Measurements from ENCODE around the gene PCDHB3.
"Not testable (repeated sequence)": the region's sequence is repeated elsewhere in the genome, so short reads cannot be mapped to it uniquely, and the experiment has no call there.

Gene PCDHB3

GRCh38 chr5:141135718-141136266 lies 35.5 kb downstream of the PCDHB3 start:
- no peak overlapping the region for H3K9ac ChIP-seq (ENCODE audit: low read length in 2 of 2)
- H3K4me1 ChIP-seq (ENCODE audit: control insufficient read depth, insufficient read depth, low read length): no peaks in the 10 kb centered on the region
- no peak overlapping the region for H3K27ac ChIP-seq (ENCODE audit: low read length)
- H3K4me3 ChIP-seq (ENCODE audit: low read length in 2 of 2): peak overlapping the region; percentile 64
- H3K27me3 ChIP-seq (ENCODE audit: control insufficient read depth in 1 of 2, insufficient read depth in 2 of 2, low read length in 2 of 2): no peaks in the 10 kb centered on the region
- H3K9me3 ChIP-seq (ENCODE audit: control insufficient read depth in 2 of 2, low read length in 2 of 2): peaks cover 16 to 26% of the 10 kb centered on the region in 2 donors
- no peaks in the 10 kb centered on the region for H3K36me3 ChIP-seq (ENCODE audit: control insufficient read depth in 2 of 2, insufficient read depth in 2 of 2, low read length in 2 of 2)

- not testable (repeated sequence) for H3K4me3 ChIP-seq (ENCODE audit: low read length in 2 of 2); H3K36me3 ChIP-seq (ENCODE audit: control insufficient read depth in 2 of 2, insufficient read depth in 2 of 2, low read length in 2 of 2); H3K27ac ChIP-seq (ENCODE audit: low read length); H3K27me3 ChIP-seq (ENCODE audit: control insufficient read depth in 1 of 2, insufficient read depth in 2 of 2, low read length in 2 of 2); H3K9ac ChIP-seq (ENCODE audit: low read length in 2 of 2); H3K4me1 ChIP-seq (ENCODE audit: control insufficient read depth, insufficient read depth, low read length)
- H3K9me3 ChIP-seq (ENCODE audit: control insufficient read depth in 2 of 2, low read length in 2 of 2): peaks cover 17 to 27% of the 10 kb centered on the region in 2 donors
Measured at GRCh38 chr5:141137346-141137745, 37.1 kb downstream of the PCDHB3 start.

GRCh38 chr5:141149812-141150211 lies 49.5 kb downstream of the PCDHB3 start, which contains the start of gene PCDHB6:
PCDHB6 (plus strand) TSS chr5:141150057; CDS start chr5:141150258, 201 bp downstream.
- Histone ChIP-seq H3K9ac (ENCODE audit: low read length in 2 of 2) (no peak within 1 kb of the TSS), H3K27ac (ENCODE audit: low read length) (no peak within 1 kb of the TSS), H3K9me3 (ENCODE audit: control insufficient read depth in 2 of 2, low read length in 2 of 2) (peaks cover 12 to 25% of the 10 kb centered on the region in 2 donors), H3K4me1 (ENCODE audit: control insufficient read depth, insufficient read depth, low read length) (no peaks in the 10 kb centered on the region), H3K4me3 (ENCODE audit: low read length in 2 of 2) (peak within 1 kb of the TSS; percentile 44 to 46), H3K27me3 (ENCODE audit: control insufficient read depth in 1 of 2, insufficient read depth in 2 of 2, low read length in 2 of 2) (peaks cover 4 to 6% of the 10 kb centered on the region in 2 donors), H3K36me3 (ENCODE audit: control insufficient read depth in 2 of 2, insufficient read depth in 2 of 2, low read length in 2 of 2) (no peaks in the 10 kb centered on the region)

- Histone ChIP-seq H3K36me3 (ENCODE audit: control insufficient read depth in 2 of 2, insufficient read depth in 2 of 2, low read length in 2 of 2) (no peaks in the 10 kb centered on the region), H3K27ac (ENCODE audit: low read length) (no peak overlapping the region), H3K4me1 (ENCODE audit: control insufficient read depth, insufficient read depth, low read length) (no peaks in the 10 kb centered on the region), H3K4me3 (ENCODE audit: low read length in 2 of 2) (peak overlapping the region; percentile 44 to 46), H3K9me3 (ENCODE audit: control insufficient read depth in 2 of 2, low read length in 2 of 2) (peaks cover 15 to 26% of the 10 kb centered on the region in 2 donors), H3K27me3 (ENCODE audit: control insufficient read depth in 1 of 2, insufficient read depth in 2 of 2, low read length in 2 of 2) (peaks cover 4 to 6% of the 10 kb centered on the region in 2 donors), H3K9ac (ENCODE audit: low read length in 2 of 2) (no peak overlapping the region)
Measured at GRCh38 chr5:141150224-141150992, 50.1 kb downstream of the PCDHB3 start.

- H3K9ac ChIP-seq (ENCODE audit: low read length in 2 of 2): no peak overlapping the region
- H3K27ac ChIP-seq (ENCODE audit: low read length): no peak overlapping the region
- H3K4me3 ChIP-seq (ENCODE audit: low read length in 2 of 2): no peak overlapping the region
- H3K27me3 ChIP-seq (ENCODE audit: control insufficient read depth in 1 of 2, insufficient read depth in 2 of 2, low read length in 2 of 2): peaks cover 4 to 6% of the 10 kb centered on the region in 2 donors
- H3K4me1 ChIP-seq (ENCODE audit: control insufficient read depth, insufficient read depth, low read length): no peaks in the 10 kb centered on the region
- H3K36me3 ChIP-seq (ENCODE audit: control insufficient read depth in 2 of 2, insufficient read depth in 2 of 2, low read length in 2 of 2): no peaks in the 10 kb centered on the region
- H3K9me3 ChIP-seq (ENCODE audit: control insufficient read depth in 2 of 2, low read length in 2 of 2): peaks cover 18 to 29% of the 10 kb centered on the region in 2 donors
Measured at GRCh38 chr5:141150993-141151325, 50.7 kb downstream of the PCDHB3 start.

- peaks cover 20 to 34% of the 10 kb centered on the region in 2 donors for H3K9me3 ChIP-seq (ENCODE audit: control insufficient read depth in 2 of 2, low read length in 2 of 2)
- H3K36me3 ChIP-seq (ENCODE audit: control insufficient read depth in 2 of 2, insufficient read depth in 2 of 2, low read length in 2 of 2); H3K4me3 ChIP-seq (ENCODE audit: low read length in 2 of 2); H3K4me1 ChIP-seq (ENCODE audit: control insufficient read depth, insufficient read depth, low read length); H3K27me3 ChIP-seq (ENCODE audit: control insufficient read depth in 1 of 2, insufficient read depth in 2 of 2, low read length in 2 of 2); H3K27ac ChIP-seq (ENCODE audit: low read length); H3K9ac ChIP-seq (ENCODE audit: low read length in 2 of 2): not testable (repeated sequence)
Measured at GRCh38 chr5:141151632-141152031, 51.4 kb downstream of the PCDHB3 start.

- H3K27me3 ChIP-seq (ENCODE audit: control insufficient read depth in 1 of 2, insufficient read depth in 2 of 2, low read length in 2 of 2); H3K9ac ChIP-seq (ENCODE audit: low read length in 2 of 2); H3K4me3 ChIP-seq (ENCODE audit: low read length in 2 of 2); H3K4me1 ChIP-seq (ENCODE audit: control insufficient read depth, insufficient read depth, low read length); H3K27ac ChIP-seq (ENCODE audit: low read length); H3K36me3 ChIP-seq (ENCODE audit: control insufficient read depth in 2 of 2, insufficient read depth in 2 of 2, low read length in 2 of 2): not testable (repeated sequence)
- peaks cover 23 to 39% of the 10 kb centered on the region in 2 donors for H3K9me3 ChIP-seq (ENCODE audit: control insufficient read depth in 2 of 2, low read length in 2 of 2)
Measured at GRCh38 chr5:141152096-141152495, 51.8 kb downstream of the PCDHB3 start.

Data from stomach smooth muscle (tissue), 2 donors.